Measurements from ENCODE around the gene SAP30.

SAP30 gene

DNA sequence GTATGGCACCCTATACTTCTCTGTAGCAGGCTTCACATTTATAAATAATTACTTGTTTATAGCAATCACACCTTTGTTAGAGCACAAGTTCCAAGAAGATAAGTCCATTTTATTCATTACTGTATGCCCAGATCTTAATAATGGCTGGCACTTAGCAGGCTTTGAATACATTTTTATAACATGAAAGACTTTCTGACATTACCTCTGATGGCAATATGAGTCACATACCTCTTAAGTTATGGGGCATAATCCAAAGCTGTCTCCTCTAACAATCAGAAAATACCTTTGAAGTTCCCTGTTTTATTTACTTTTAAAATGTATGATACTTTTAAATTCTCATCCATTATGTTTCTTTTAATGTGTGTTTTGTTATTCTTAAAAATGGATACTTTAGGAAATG is 16.0 kb downstream of the SAP30 start:
- no peaks in the 10 kb centered on the region for H3K9me3 Mint-ChIP-seq
- H3K4me1 Mint-ChIP-seq (ENCODE audit: low read depth), result no peaks in the 10 kb centered on the region
- no peaks in the 10 kb centered on the region for H3K36me3 Mint-ChIP-seq (ENCODE audit: low read depth)
- H3K27ac Mint-ChIP-seq, result no peak overlapping the region
- no peak overlapping the region for H3K4me3 Mint-ChIP-seq
- H3K27me3 Mint-ChIP-seq, result peaks cover 3% of the 10 kb centered on the region

DNA sequence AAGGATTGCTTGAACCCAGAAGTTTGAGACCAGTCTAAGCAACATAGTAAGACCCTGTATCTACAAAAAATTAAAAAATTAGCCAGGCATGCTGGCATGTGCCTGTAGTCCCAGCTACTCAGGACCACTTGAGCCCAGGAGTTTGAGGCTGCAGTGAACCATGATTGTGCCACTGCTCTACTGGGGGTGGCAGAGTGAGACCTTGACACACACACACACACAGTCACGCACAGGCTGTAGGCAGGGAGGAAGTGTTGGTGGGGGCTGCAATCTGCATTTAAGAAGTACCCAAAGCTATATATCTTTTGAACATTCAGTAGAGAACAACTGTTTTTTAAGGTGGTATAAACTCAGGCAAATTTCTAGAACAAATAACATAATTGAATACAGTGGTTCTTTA is 20.9 kb downstream of the SAP30 start:
- H3K9me3 Mint-ChIP-seq, result no peaks in the 10 kb centered on the region
- no peaks in the 10 kb centered on the region for H3K27me3 Mint-ChIP-seq
- no peak overlapping the region for H3K27ac Mint-ChIP-seq
- H3K36me3 Mint-ChIP-seq (ENCODE audit: low read depth), result no peaks in the 10 kb centered on the region
- H3K4me3 Mint-ChIP-seq, result no peak overlapping the region
- H3K4me1 Mint-ChIP-seq (ENCODE audit: low read depth), result no peaks in the 10 kb centered on the region

- Mint-ChIP-seq H3K4me1 (ENCODE audit: low read depth) (no peaks in the 10 kb centered on the region), H3K27ac (no peak overlapping the region), H3K27me3 (no peaks in the 10 kb centered on the region), H3K9me3 (no peaks in the 10 kb centered on the region), H3K4me3 (no peak overlapping the region), H3K36me3 (ENCODE audit: low read depth) (no peaks in the 10 kb centered on the region)
These were observed 26.9 kb downstream of the SAP30 start for GRCh38 chr4:173397604-173398003.

DNA sequence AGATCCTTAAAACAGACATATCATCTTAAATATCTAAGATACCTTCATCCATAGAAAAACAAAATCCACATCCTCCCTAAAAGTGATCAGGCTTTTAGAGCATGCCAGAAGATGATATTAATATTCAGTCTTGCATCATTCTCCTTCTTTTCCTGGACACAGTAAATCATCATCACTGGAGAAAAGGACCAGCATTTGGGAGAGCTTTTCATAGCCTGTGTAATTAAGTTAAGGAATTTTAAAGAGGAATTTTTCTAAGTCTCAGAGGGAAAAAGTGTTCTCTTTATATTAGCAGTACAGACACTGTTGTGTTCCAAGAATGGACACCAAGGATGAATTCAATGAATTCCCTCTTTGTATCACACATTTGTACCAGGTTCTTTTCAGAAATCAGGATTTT is 27.5 kb downstream of the SAP30 start:
- Mint-ChIP-seq H3K27me3 (no peaks in the 10 kb centered on the region), H3K4me3 (no peak overlapping the region), H3K4me1 (ENCODE audit: low read depth) (no peaks in the 10 kb centered on the region), H3K9me3 (no peaks in the 10 kb centered on the region), H3K27ac (no peak overlapping the region), H3K36me3 (ENCODE audit: low read depth) (no peaks in the 10 kb centered on the region)

DNA sequence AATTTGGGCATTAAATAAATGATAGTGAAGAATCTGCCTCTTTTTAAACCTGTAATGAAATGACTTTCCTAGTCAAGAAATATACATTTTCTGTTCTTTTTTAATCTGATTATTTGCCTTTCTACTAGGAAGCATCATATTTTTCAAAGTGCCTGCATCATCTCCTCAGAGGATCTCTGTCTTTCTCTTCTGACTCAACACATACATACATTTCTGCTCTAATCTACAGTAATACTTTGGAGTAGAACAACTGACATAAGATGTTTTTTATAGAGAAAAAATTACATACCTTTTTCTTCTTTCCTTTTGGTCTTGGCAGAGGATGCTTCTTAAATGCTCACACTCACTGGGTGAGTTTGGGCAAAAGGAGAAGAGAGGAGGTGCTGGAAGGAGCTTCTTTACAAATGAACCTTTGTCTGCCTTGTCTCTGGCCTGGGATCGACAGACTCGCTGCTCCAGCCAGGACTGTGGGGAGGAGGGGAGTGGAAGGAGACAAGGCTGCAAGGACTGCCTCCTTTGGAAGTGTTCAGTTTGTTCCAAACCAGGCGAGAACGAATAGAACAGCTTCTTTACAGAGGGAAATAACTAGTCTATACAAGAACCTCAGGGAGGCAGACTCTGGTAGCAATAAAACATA is 28.1 kb downstream of the SAP30 start, which contains the start of gene SCRG1:
SCRG1 (minus strand) TSS at position 338 of the 637 bp plus-strand sequence. CDS start 7,702 bp downstream, outside the sequence.
- H3K27ac Mint-ChIP-seq, result no peak within 1 kb of the TSS
- H3K36me3 Mint-ChIP-seq (ENCODE audit: low read depth), result no peaks in the 10 kb centered on the region
- no peaks in the 10 kb centered on the region for H3K27me3 Mint-ChIP-seq
- H3K4me1 Mint-ChIP-seq (ENCODE audit: low read depth), result no peaks in the 10 kb centered on the region
- H3K9me3 Mint-ChIP-seq, result no peaks in the 10 kb centered on the region
- H3K4me3 Mint-ChIP-seq, result no peak within 1 kb of the TSS

- Mint-ChIP-seq H3K4me3 (no peak overlapping the region), H3K4me1 (ENCODE audit: low read depth) (no peaks in the 10 kb centered on the region)
These were observed 30.3 kb downstream of the SAP30 start for GRCh38 chr4:173401063-173401462.

DNA sequence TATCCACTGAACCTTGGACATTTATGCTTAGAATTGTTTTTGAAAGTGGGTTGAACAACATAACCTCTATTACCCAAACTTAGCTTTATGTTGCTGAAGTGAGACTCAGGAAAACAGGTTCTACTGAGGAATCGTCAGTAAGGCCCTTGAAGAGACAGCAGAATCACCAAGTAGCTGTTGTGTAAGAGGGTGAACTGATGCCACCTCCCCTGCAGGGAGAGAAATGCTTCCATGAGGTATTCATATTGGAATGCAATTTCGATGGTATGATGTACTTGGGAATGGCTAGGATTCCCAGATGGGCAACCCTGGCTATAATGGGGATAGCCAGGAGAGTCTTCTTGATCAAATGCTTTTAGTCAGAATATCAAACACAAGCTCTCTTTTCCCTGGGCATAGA is 32.3 kb downstream of the SAP30 start:
- Mint-ChIP-seq H3K4me3 (no peak overlapping the region), H3K27ac (no peak overlapping the region), H3K36me3 (ENCODE audit: low read depth) (no peaks in the 10 kb centered on the region), H3K9me3 (no peaks in the 10 kb centered on the region), H3K4me1 (ENCODE audit: low read depth) (no peaks in the 10 kb centered on the region), H3K27me3 (no peaks in the 10 kb centered on the region)

More at GRCh38 chr4:173401063-173401462, 30.3 kb downstream of the SAP30 start:
- Mint-ChIP-seq H3K36me3 (ENCODE audit: low read depth) (no peaks in the 10 kb centered on the region), H3K27ac (no peak overlapping the region), H3K27me3 (no peaks in the 10 kb centered on the region), H3K9me3 (no peaks in the 10 kb centered on the region)

- H3K9me3 Mint-ChIP-seq, result no peaks in the 10 kb centered on the region
- no peaks in the 10 kb centered on the region for H3K36me3 Mint-ChIP-seq (ENCODE audit: low read depth)
- H3K4me3 Mint-ChIP-seq, result no peak overlapping the region
- no peaks in the 10 kb centered on the region for H3K27me3 Mint-ChIP-seq
- no peaks in the 10 kb centered on the region for H3K4me1 Mint-ChIP-seq (ENCODE audit: low read depth)
- H3K27ac Mint-ChIP-seq, result no peak overlapping the region
These were observed 33.6 kb downstream of the SAP30 start for GRCh38 chr4:173404296-173404865.

DNA sequence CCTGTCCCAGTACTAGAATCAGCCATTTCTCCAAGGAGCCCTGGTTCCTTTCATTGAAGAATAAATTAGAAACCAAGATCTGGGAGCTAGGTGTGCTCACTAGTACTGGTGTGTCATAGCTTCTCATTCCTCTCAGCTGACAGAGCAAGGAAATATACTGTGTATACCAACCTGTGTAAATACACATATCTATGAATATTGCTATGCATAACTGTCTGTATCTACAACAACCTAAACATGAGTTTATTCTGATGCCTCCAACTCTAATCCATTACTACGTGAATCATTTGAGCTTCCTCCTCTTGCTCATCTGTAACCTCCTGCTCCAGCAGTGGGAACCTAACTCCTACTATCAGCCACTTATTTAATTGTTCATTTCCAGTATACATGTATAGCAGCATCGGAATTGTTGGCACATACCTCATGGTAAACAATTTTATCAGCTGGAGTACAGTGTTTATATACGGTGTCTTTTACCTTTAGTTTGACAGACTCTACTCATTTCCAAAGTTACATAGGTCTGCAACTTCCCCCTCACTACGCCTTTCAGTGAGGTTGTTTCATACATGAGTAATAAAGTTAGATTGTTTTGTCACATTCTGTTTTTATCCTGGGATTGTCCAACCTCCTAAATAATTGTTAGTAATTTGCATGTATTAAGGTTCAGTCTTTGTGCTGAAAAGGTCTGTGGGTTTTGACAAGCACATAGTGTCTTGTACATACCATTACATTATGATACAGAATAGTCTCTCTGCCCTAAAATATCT is 35.3 kb downstream of the SAP30 start:
- no peaks in the 10 kb centered on the region for H3K27me3 Mint-ChIP-seq
- H3K4me1 Mint-ChIP-seq (ENCODE audit: low read depth), result no peaks in the 10 kb centered on the region
- H3K4me3 Mint-ChIP-seq, result no peak overlapping the region
- H3K27ac Mint-ChIP-seq, result no peak overlapping the region
- H3K9me3 Mint-ChIP-seq, result no peaks in the 10 kb centered on the region
- no peaks in the 10 kb centered on the region for H3K36me3 Mint-ChIP-seq (ENCODE audit: low read depth)

DNA sequence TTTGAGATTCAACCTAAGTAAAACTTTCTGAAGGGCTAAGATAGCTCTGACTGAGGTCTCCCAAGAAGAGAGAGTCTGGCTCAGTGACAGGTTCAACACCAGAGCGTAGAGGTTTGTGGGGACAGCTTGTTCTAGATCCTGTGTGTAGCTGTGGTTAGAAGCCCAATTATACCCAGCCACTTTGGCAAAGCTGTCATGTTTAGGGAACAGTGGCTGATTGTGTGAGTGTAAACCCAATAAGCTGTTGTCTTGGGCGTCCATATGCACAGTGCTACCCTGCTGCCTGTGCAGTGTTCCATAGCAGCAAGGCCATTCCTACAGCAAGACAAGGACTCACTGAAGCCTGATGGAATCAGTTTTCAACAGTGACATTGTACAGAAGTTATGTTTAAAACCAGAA is 39.3 kb downstream of the SAP30 start:
- no peaks in the 10 kb centered on the region for H3K4me1 Mint-ChIP-seq (ENCODE audit: low read depth)
- no peak overlapping the region for H3K27ac Mint-ChIP-seq
- H3K27me3 Mint-ChIP-seq, result no peaks in the 10 kb centered on the region
- no peaks in the 10 kb centered on the region for H3K36me3 Mint-ChIP-seq (ENCODE audit: low read depth)
- no peak overlapping the region for H3K4me3 Mint-ChIP-seq
- H3K9me3 Mint-ChIP-seq, result no peaks in the 10 kb centered on the region

GRCh38 chr4:173411106-173411693 is 40.4 kb downstream of the SAP30 start:
- Mint-ChIP-seq H3K4me1 (ENCODE audit: low read depth) (no peaks in the 10 kb centered on the region), H3K27ac (no peak overlapping the region), H3K27me3 (no peaks in the 10 kb centered on the region), H3K9me3 (no peaks in the 10 kb centered on the region), H3K4me3 (no peak overlapping the region), H3K36me3 (ENCODE audit: low read depth) (no peaks in the 10 kb centered on the region)

- no peaks in the 10 kb centered on the region for H3K4me1 Mint-ChIP-seq (ENCODE audit: low read depth)
- H3K9me3 Mint-ChIP-seq, result no peaks in the 10 kb centered on the region
- no peak overlapping the region for H3K4me3 Mint-ChIP-seq
- H3K36me3 Mint-ChIP-seq (ENCODE audit: low read depth), result no peaks in the 10 kb centered on the region
- H3K27me3 Mint-ChIP-seq, result no peaks in the 10 kb centered on the region
- no peak overlapping the region for H3K27ac Mint-ChIP-seq
These were observed 42.3 kb downstream of the SAP30 start for GRCh38 chr4:173413036-173413435.

DNA sequence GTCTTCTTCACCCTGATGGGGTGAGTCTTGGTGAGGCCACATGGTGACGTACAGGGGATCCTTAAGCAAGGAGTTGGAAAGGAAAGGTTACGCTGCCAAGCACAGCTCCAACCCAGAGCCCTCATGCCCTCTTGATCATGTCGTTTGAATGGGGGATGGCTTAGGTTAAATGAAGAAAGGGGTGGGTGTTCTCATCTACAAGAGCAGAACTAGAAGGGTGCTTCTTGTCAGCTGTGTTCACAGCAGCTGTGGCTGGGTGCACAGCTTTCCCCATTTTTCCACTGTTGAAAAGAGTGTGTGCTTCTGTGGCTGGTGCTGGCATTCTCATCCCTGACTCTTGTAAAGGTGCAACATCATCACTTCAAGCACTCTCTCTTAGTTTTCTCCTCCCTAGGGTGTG is 43.7 kb downstream of the SAP30 start:
- no peaks in the 10 kb centered on the region for H3K27me3 Mint-ChIP-seq
- H3K4me1 Mint-ChIP-seq (ENCODE audit: low read depth), result no peaks in the 10 kb centered on the region
- H3K9me3 Mint-ChIP-seq, result no peaks in the 10 kb centered on the region
- H3K4me3 Mint-ChIP-seq, result no peak overlapping the region
- H3K27ac Mint-ChIP-seq, result no peak overlapping the region
- no peaks in the 10 kb centered on the region for H3K36me3 Mint-ChIP-seq (ENCODE audit: low read depth)

- H3K4me1 Mint-ChIP-seq (ENCODE audit: low read depth), result no peaks in the 10 kb centered on the region
- H3K27ac Mint-ChIP-seq, result no peak overlapping the region
- H3K36me3 Mint-ChIP-seq (ENCODE audit: low read depth), result no peaks in the 10 kb centered on the region
- no peak overlapping the region for H3K4me3 Mint-ChIP-seq
- H3K9me3 Mint-ChIP-seq, result no peaks in the 10 kb centered on the region
- no peaks in the 10 kb centered on the region for H3K27me3 Mint-ChIP-seq
These were observed 44.3 kb downstream of the SAP30 start for GRCh38 chr4:173415092-173415491.

Measured in stimulated activated naive CD8-positive, alpha-beta T cell treated with anti-CD3 and anti-CD28 coated beads, Interleukin-15, Interleukin-2, amounts not matched to agents 100 ng/mL and 50 ng/mL, for 24 hours (primary cell).